Measurements from ENCODE around the gene AQP2.

The AQP2 gene

DNA sequence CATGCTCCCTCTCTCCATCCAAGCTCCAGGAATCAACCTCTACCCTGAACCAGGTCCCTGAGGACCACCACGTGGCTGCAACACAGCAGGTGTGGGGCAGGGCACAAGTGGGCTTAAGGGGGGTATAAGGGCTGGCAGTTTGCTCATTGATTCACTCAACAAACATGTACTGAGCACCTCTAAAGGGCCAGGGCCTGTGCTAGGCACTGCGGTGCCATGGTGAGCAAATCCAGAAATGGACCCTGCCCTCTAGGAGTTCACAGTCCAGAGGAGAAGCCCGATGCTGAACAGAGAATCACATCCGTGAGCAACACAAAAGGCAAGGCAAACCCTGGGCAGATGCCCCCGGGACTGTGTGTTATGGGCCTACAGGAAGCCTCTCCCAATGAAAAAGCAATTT, 6.5 kb upstream of the AQP2 start:
- Histone ChIP-seq H3K36me3 (ENCODE audit: insufficient read depth, low read depth, low read length) (no peaks in the 10 kb centered on the region), H3K4me1 (ENCODE audit: insufficient read depth, low read length) (peaks cover 17% of the 10 kb centered on the region), H3K9me3 (ENCODE audit: insufficient read depth, low read depth, low read length) (no peaks in the 10 kb centered on the region), H3K4me3 (ENCODE audit: low read length) (no peak overlapping the region), H3K27me3 (ENCODE audit: insufficient read depth, low read length) (peaks cover 21% of the 10 kb centered on the region), H3K27ac (ENCODE audit: low read length) (no peak overlapping the region), H3K9ac (ENCODE audit: low read depth, low read length) (no peak overlapping the region)

DNA sequence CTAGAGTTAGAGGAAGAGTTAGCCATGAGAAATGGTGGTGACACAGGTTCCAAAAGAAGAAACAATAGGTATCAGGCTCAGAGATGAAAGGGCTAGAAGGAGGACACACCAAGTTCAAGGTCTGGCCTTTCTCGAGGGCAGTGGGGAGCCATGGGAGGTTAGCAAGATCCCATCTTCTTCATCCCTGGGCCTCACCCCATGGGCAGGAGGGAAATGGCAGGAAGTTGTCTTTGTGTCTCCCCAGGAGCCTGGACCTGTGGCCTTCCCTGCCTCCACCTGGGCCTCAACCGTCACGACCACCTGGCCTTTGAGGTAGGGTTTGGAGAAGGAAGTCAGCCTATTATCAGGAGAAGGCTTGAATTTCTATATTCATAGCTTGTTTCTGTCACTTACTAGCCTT, 5.8 kb upstream of the AQP2 start:
- Histone ChIP-seq H3K36me3 (ENCODE audit: insufficient read depth, low read depth, low read length) (no peaks in the 10 kb centered on the region), H3K4me1 (ENCODE audit: insufficient read depth, low read length) (peaks cover 17% of the 10 kb centered on the region), H3K9ac (ENCODE audit: low read depth, low read length) (no peak overlapping the region), H3K4me3 (ENCODE audit: low read length) (no peak overlapping the region), H3K9me3 (ENCODE audit: insufficient read depth, low read depth, low read length) (no peaks in the 10 kb centered on the region), H3K27me3 (ENCODE audit: insufficient read depth, low read length) (peaks cover 21% of the 10 kb centered on the region), H3K27ac (ENCODE audit: low read length) (no peak overlapping the region)

DNA sequence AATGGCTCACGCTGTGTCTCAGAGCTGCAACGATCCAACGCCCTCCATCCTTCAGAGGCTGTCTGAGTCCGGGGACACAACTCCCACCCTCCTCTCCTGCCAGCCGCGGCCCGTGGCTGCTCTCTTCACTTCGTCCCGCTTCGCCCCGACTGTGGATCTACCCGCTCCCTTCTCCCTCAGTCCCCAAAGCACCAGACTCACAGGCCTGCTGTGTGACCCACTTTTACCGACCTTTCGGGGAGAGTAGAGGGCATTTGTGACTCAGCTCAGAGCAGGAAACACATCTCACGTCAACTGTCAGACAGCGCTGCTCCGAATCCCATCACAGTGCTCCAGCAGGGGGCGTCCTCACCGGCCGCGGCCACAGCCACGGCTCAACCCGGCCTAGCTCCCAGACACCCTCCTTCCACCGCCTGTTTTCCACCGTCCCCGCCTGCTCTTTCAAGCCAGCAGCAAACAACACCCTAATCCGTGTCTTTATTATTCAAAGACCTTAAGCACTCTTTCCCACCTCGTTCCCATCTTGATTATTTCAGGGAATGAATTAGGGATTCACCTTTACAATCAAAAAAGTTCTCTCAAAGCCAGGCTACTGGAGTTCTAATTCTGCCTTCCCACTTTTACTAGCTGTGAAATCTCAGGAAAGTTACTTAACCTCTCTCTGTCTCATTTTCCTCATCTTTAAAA, 5.0 kb upstream of the AQP2 start:
- peaks cover 21% of the 10 kb centered on the region for H3K27me3 ChIP-seq (ENCODE audit: insufficient read depth, low read length)
- H3K4me1 ChIP-seq (ENCODE audit: insufficient read depth, low read length) = peaks cover 17% of the 10 kb centered on the region
- no peaks in the 10 kb centered on the region for H3K9me3 ChIP-seq (ENCODE audit: insufficient read depth, low read depth, low read length)
- peak overlapping the region; percentile 63 for H3K4me3 ChIP-seq (ENCODE audit: low read length)
- peak overlapping the region; percentile 30; the same call in 1 of the 2 replicates for H3K9ac ChIP-seq (ENCODE audit: low read depth, low read length)
- H3K27ac ChIP-seq (ENCODE audit: low read length) = no peak overlapping the region
- H3K36me3 ChIP-seq (ENCODE audit: insufficient read depth, low read depth, low read length) = no peaks in the 10 kb centered on the region

DNA sequence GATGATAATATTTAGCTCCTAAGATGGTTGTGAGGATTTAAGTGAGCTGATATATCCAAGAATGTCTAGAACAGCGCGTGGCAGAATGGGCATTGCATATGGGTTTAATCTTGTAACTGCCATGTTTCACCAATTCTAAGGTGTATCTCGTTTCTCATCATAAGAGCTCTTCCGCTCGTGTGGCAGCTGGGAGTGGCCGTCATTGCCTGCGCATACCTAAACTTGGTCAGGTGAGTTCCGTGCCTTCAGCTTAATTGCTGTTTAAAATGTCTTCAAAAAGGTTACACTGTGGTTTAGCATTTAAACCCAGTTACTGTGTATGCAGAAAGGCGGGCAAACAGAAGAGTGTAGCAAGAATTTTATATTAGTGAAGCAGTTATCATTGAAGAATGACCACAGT, 4.5 kb upstream of the AQP2 start:
- H3K4me1 ChIP-seq (ENCODE audit: insufficient read depth, low read length) = peaks cover 17% of the 10 kb centered on the region
- peak overlapping the region; percentile 63 for H3K4me3 ChIP-seq (ENCODE audit: low read length)
- H3K27me3 ChIP-seq (ENCODE audit: insufficient read depth, low read length) = peaks cover 21% of the 10 kb centered on the region
- H3K36me3 ChIP-seq (ENCODE audit: insufficient read depth, low read depth, low read length) = no peaks in the 10 kb centered on the region
- H3K27ac ChIP-seq (ENCODE audit: low read length) = no peak overlapping the region
- H3K9ac ChIP-seq (ENCODE audit: low read depth, low read length) = peak overlapping the region; percentile 30; the same call in 1 of the 2 replicates
- no peaks in the 10 kb centered on the region for H3K9me3 ChIP-seq (ENCODE audit: insufficient read depth, low read depth, low read length)

- peaks cover 17% of the 10 kb centered on the region for H3K4me1 ChIP-seq (ENCODE audit: insufficient read depth, low read length)
- no peak overlapping the region for H3K27ac ChIP-seq (ENCODE audit: low read length)
- no peak overlapping the region for H3K9ac ChIP-seq (ENCODE audit: low read depth, low read length)
- no peak overlapping the region for H3K4me3 ChIP-seq (ENCODE audit: low read length)
- no peaks in the 10 kb centered on the region for H3K36me3 ChIP-seq (ENCODE audit: insufficient read depth, low read depth, low read length)
- H3K27me3 ChIP-seq (ENCODE audit: insufficient read depth, low read length) = peaks cover 21% of the 10 kb centered on the region
- H3K9me3 ChIP-seq (ENCODE audit: insufficient read depth, low read depth, low read length) = no peaks in the 10 kb centered on the region
Observed at GRCh38 chr12:49946497-49946896, 4.0 kb upstream of the AQP2 start.

- no peaks in the 10 kb centered on the region for H3K9me3 ChIP-seq (ENCODE audit: insufficient read depth, low read depth, low read length)
- H3K4me3 ChIP-seq (ENCODE audit: low read length) = no peak overlapping the region
- no peaks in the 10 kb centered on the region for H3K36me3 ChIP-seq (ENCODE audit: insufficient read depth, low read depth, low read length)
- H3K27ac ChIP-seq (ENCODE audit: low read length) = no peak overlapping the region
- no peak overlapping the region for H3K9ac ChIP-seq (ENCODE audit: low read depth, low read length)
- H3K4me1 ChIP-seq (ENCODE audit: insufficient read depth, low read length) = peaks cover 13% of the 10 kb centered on the region
- peaks cover 21% of the 10 kb centered on the region for H3K27me3 ChIP-seq (ENCODE audit: insufficient read depth, low read length)
Observed at GRCh38 chr12:49947593-49948226, 2.8 kb upstream of the AQP2 start.

- Histone ChIP-seq H3K4me1 (ENCODE audit: insufficient read depth, low read length) (peaks cover 12% of the 10 kb centered on the region; the same call in 1 of the 2 replicates), H3K4me3 (ENCODE audit: low read length) (no peak overlapping the region), H3K27ac (ENCODE audit: low read length) (no peak overlapping the region), H3K9ac (ENCODE audit: low read depth, low read length) (no peak overlapping the region), H3K36me3 (ENCODE audit: insufficient read depth, low read depth, low read length) (no peaks in the 10 kb centered on the region), H3K27me3 (ENCODE audit: insufficient read depth, low read length) (peaks cover 13% of the 10 kb centered on the region), H3K9me3 (ENCODE audit: insufficient read depth, low read depth, low read length) (no peaks in the 10 kb centered on the region)
Observed at GRCh38 chr12:49948866-49949845, 1.4 kb upstream of the AQP2 start.

DNA sequence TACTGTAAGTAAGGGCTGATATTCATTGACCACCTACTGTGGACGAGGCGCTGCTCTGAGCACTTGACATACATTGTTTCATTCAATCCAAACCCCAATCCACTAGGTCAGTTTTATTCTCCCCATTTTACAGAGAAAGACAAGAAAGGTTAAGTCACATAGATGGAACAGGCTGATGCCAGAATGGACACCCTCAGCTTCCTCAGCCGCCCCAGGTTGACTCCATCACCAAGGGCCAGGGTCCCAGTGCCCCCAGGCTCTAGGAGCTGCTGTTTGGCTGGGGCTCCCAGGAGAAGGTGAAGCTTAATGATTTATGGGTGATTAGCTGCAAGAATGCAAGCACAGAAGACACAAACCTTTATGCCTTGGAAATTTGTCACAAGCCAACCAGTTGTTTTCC, 671 bp upstream of the AQP2 start:
- Histone ChIP-seq H3K36me3 (ENCODE audit: insufficient read depth, low read depth, low read length) (no peaks in the 10 kb centered on the region), H3K27me3 (ENCODE audit: insufficient read depth, low read length) (peaks cover 12% of the 10 kb centered on the region), H3K4me3 (ENCODE audit: low read length) (no peak overlapping the region), H3K4me1 (ENCODE audit: insufficient read depth, low read length) (peaks cover 12% of the 10 kb centered on the region; the same call in 1 of the 2 replicates), H3K27ac (ENCODE audit: low read length) (no peak overlapping the region), H3K9ac (ENCODE audit: low read depth, low read length) (no peak overlapping the region), H3K9me3 (ENCODE audit: insufficient read depth, low read depth, low read length) (no peaks in the 10 kb centered on the region)

DNA sequence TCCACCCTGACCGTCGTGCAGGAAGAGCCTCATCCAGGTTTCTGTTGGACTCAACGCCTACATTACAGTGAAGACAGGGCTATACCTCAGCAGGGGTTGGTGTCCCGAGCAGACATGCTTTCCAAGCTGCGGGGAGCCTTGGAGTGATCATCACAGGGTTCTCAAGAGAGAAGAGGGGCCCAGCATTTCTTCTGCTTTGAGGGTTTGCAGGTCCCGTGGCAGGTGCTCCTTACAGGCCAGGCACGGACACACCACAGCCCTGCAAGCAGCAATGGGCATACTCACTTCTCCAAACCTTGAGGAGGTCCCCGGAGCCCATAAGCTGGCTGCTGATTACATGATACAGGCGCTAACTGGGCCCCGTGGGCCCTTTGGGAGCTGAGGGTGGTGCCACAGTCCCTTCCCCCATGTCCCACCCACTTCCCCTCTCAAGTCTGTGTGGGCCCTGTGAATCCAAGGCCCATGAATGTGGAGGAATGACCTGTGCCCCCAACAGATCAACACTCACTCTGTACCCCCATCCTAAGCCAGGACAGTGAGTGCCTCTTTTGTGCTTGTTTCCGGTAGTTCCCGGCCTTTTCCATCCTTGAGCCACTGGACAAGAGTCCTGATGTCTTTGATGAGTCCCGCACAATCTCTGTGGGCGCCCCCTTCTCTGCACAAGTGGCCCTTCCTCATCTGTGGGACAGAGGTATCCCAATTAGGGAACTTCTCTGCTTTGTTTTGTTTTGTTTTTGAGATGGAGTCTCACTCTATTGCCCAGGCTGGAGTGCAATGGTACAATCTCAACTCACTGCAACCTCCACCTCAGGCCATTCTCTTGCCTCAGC, 1.1 kb downstream of the AQP2 start:
- H3K27ac ChIP-seq (ENCODE audit: low read length) = no peak overlapping the region
- 0 out of 2 replicates have a peak, but pooled peaks cover 3% of the 10 kb centered on the region for H3K4me1 ChIP-seq (ENCODE audit: insufficient read depth, low read length)
- no peak overlapping the region for H3K4me3 ChIP-seq (ENCODE audit: low read length)
- peaks cover 24% of the 10 kb centered on the region for H3K27me3 ChIP-seq (ENCODE audit: insufficient read depth, low read length)
- no peak overlapping the region for H3K9ac ChIP-seq (ENCODE audit: low read depth, low read length)
- no peaks in the 10 kb centered on the region for H3K9me3 ChIP-seq (ENCODE audit: insufficient read depth, low read depth, low read length)
- no peaks in the 10 kb centered on the region for H3K36me3 ChIP-seq (ENCODE audit: insufficient read depth, low read depth, low read length)

- Histone ChIP-seq H3K27ac (ENCODE audit: low read length) (no peak overlapping the region), H3K27me3 (ENCODE audit: insufficient read depth, low read length) (peaks cover 33% of the 10 kb centered on the region), H3K4me1 (ENCODE audit: insufficient read depth, low read length) (0 out of 2 replicates have a peak, but pooled peaks cover 2% of the 10 kb centered on the region), H3K36me3 (ENCODE audit: insufficient read depth, low read depth, low read length) (no peaks in the 10 kb centered on the region), H3K9ac (ENCODE audit: low read depth, low read length) (no peak overlapping the region), H3K4me3 (ENCODE audit: low read length) (no peak overlapping the region), H3K9me3 (ENCODE audit: insufficient read depth, low read depth, low read length) (no peaks in the 10 kb centered on the region)
Observed at GRCh38 chr12:49952391-49953055, 2.0 kb downstream of the AQP2 start.

All from iPS-20b (cell line).